ENCODE measurements around the gene CPNE4.

The CPNE4 gene

GRCh38 chr3:131711114-131711768, 323.6 kb downstream of the CPNE4 start:
- H3K27me3 ChIP-seq (ENCODE audit: insufficient read depth, low read length) = no peaks in the 10 kb centered on the region
- no peak overlapping the region for H3K9ac ChIP-seq (ENCODE audit: low read length)
- H3K27ac ChIP-seq (ENCODE audit: low read depth, low read length, poor library complexity, severe bottlenecking) = no peak overlapping the region
- no peak overlapping the region for H3K4me2 ChIP-seq (ENCODE audit: low read length)
- H3K36me3 ChIP-seq (ENCODE audit: insufficient read depth, low read length) = no peaks in the 10 kb centered on the region
- H3K9me2 ChIP-seq (ENCODE audit: low read depth, low read length) = no peaks in the 10 kb centered on the region
- no peaks in the 10 kb centered on the region for H3K79me2 ChIP-seq (ENCODE audit: insufficient read depth, low read length)
- H3F3A ChIP-seq (ENCODE audit: insufficient read depth, low read length) = no peaks in the 10 kb centered on the region
- no peak overlapping the region for H3K4me3 ChIP-seq (ENCODE audit: low read depth, low read length, poor library complexity, severe bottlenecking)
- TF ChIP-seq EZH2 (IDR thresholded peaks at IDR 0.05; ENCODE audit: borderline replicate concordance, low read length) (no peak), CTCF (IDR thresholded peaks at IDR 0.05; ENCODE audit: low read length) (no peak)
- H3K9me3 ChIP-seq (ENCODE audit: low read length) = no peaks in the 10 kb centered on the region
- no peaks in the 10 kb centered on the region for H3K4me1 ChIP-seq (ENCODE audit: insufficient read depth, low read length, severe bottlenecking)
- no peaks in the 10 kb centered on the region for H4K20me1 ChIP-seq (ENCODE audit: insufficient read depth, low read length)
- no peak overlapping the region for H2AFZ ChIP-seq (ENCODE audit: low read length)

- no peaks in the 10 kb centered on the region for H3K79me2 ChIP-seq (ENCODE audit: insufficient read depth, low read length)
- no peaks in the 10 kb centered on the region for H3K9me3 ChIP-seq (ENCODE audit: low read length)
- H3K27me3 ChIP-seq (ENCODE audit: insufficient read depth, low read length) = no peaks in the 10 kb centered on the region
- H3K4me3 ChIP-seq (ENCODE audit: low read depth, low read length, poor library complexity, severe bottlenecking) = no peak overlapping the region
- TF ChIP-seq EZH2 (IDR thresholded peaks at IDR 0.05; ENCODE audit: borderline replicate concordance, low read length) (no peak), CTCF (IDR thresholded peaks at IDR 0.05; ENCODE audit: low read length) (no peak)
- H3K4me2 ChIP-seq (ENCODE audit: low read length) = no peak overlapping the region
- no peaks in the 10 kb centered on the region for H3K36me3 ChIP-seq (ENCODE audit: insufficient read depth, low read length)
- H3K27ac ChIP-seq (ENCODE audit: low read depth, low read length, poor library complexity, severe bottlenecking) = no peak overlapping the region
- H4K20me1 ChIP-seq (ENCODE audit: insufficient read depth, low read length) = no peaks in the 10 kb centered on the region
- H2AFZ ChIP-seq (ENCODE audit: low read length) = no peak overlapping the region
- H3F3A ChIP-seq (ENCODE audit: insufficient read depth, low read length) = no peaks in the 10 kb centered on the region
- H3K9ac ChIP-seq (ENCODE audit: low read length) = no peak overlapping the region
- H3K4me1 ChIP-seq (ENCODE audit: insufficient read depth, low read length, severe bottlenecking) = no peaks in the 10 kb centered on the region
- H3K9me2 ChIP-seq (ENCODE audit: low read depth, low read length) = no peaks in the 10 kb centered on the region
Observed at GRCh38 chr3:131708241-131708640, 326.6 kb downstream of the CPNE4 start.

- H3K27ac ChIP-seq (ENCODE audit: low read depth, low read length, poor library complexity, severe bottlenecking) = no peak overlapping the region
- H3K4me3 ChIP-seq (ENCODE audit: low read depth, low read length, poor library complexity, severe bottlenecking) = no peak overlapping the region
- no peak for TF ChIP-seq CTCF (IDR thresholded peaks at IDR 0.05; ENCODE audit: low read length)
- TF ChIP-seq EZH2 (IDR thresholded peaks at IDR 0.05; ENCODE audit: borderline replicate concordance, low read length) = no peak
- H3K9me3 ChIP-seq (ENCODE audit: low read length) = no peaks in the 10 kb centered on the region
- no peak overlapping the region for H2AFZ ChIP-seq (ENCODE audit: low read length)
- no peaks in the 10 kb centered on the region for H3F3A ChIP-seq (ENCODE audit: insufficient read depth, low read length)
- no peaks in the 10 kb centered on the region for H3K9me2 ChIP-seq (ENCODE audit: low read depth, low read length)
- H3K9ac ChIP-seq (ENCODE audit: low read length) = no peak overlapping the region
- H3K79me2 ChIP-seq (ENCODE audit: insufficient read depth, low read length) = no peaks in the 10 kb centered on the region
- no peaks in the 10 kb centered on the region for H3K27me3 ChIP-seq (ENCODE audit: insufficient read depth, low read length)
- no peak overlapping the region for H3K4me2 ChIP-seq (ENCODE audit: low read length)
- no peaks in the 10 kb centered on the region for H3K4me1 ChIP-seq (ENCODE audit: insufficient read depth, low read length, severe bottlenecking)
- no peaks in the 10 kb centered on the region for H3K36me3 ChIP-seq (ENCODE audit: insufficient read depth, low read length)
- H4K20me1 ChIP-seq (ENCODE audit: insufficient read depth, low read length) = no peaks in the 10 kb centered on the region
Observed at GRCh38 chr3:131705558-131706051, 329.2 kb downstream of the CPNE4 start.

Measured in OCI-LY1 (cell line).